ENCODE results near the gene KCNA3.

DNA sequence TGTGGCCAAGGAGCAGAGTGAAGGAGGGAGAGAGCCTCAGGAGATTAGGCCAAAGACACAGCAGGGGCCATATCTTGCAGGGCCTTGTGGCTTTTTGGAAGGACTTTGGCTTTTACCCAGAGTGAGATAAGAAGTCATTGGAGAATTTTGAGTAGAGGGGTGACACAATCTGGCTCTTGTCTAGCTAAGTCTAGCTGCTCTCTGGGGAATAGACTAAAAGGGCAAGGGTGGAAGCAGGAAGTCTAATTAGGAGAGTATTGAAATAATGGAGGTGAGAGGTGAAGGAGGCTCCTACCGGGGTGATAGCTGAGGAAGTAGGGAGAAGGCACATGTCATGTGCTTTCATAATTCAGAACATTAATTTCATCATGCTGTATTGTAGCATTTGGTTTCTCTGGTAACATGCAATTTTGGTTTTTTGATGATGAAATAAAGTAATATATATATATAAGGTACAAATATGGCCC, 34.3 kb upstream of the KCNA3 start:
- TF ChIP-seq GATA2 (IDR thresholded peaks at IDR 0.05; ENCODE audit: low read depth, low read length) = no peak
- TF ChIP-seq GATA3 (IDR thresholded peaks at IDR 0.05; ENCODE audit: low read depth, low read length) = no peak

Data from SH-SY5Y (cell line).